GM23338 (cell line): ENCODE measurements around the gene PDE10A. TPM values are rescaled to one million over a fixed set of nuclear protein-coding genes. Genes with fewer than 3 reads are reported as not detected.

Source experiments
- ATAC-seq: fragments of 200-7000 bp; cut with Tn5 transposase; 3 replicates; pipeline ENCODE4 v1.9.1; 2020
- DNase-seq: peaks from one replicate; pipeline ENCODE4 v3.0.0-alpha.2; 2015; ENCODE audit warnings: low spot score
- H2AFZ ChIP-seq: fragments of 200-600 bp; sonication (generic); 2 replicates; pipeline ENCODE4 v1.8.0; 2016; ENCODE audit warnings: antibody characterized with exemption, mild to moderate bottlenecking, moderate library complexity
- H3F3A ChIP-seq: fragments of 200-600 bp; sonication (generic); replicated peaks from 2 replicates; pipeline ENCODE4 v1.8.0; 2017; ENCODE audit warnings: antibody characterized with exemption, mixed run types, low read depth
- H3K27ac ChIP-seq: fragments of 200-600 bp; sonication (generic); 2 replicates; pipeline ENCODE4 v1.6.1; 2016; ENCODE audit warnings: low read depth
- H3K27me3 ChIP-seq: fragments of 200-600 bp; sonication (generic); 2 replicates; pipeline ENCODE4 v1.8.0; 2016; ENCODE audit warnings: mild to moderate bottlenecking, mixed run types, moderate library complexity; ENCODE audit not compliant: insufficient read depth
- H3K36me3 ChIP-seq: fragments of 200-600 bp; sonication (generic); 2 replicates; pipeline ENCODE4 v1.8.0; 2016; ENCODE audit warnings: mild to moderate bottlenecking; ENCODE audit not compliant: insufficient read depth
- H3K4me1 ChIP-seq: fragments of 200-600 bp; sonication (generic); 2 replicates; pipeline ENCODE4 v1.8.0; 2016; ENCODE audit warnings: mild to moderate bottlenecking, moderate library complexity; ENCODE audit not compliant: insufficient read depth
- H3K4me2 ChIP-seq: fragments of 200-600 bp; sonication (generic); 2 replicates; pipeline ENCODE4 v1.7.1; 2017; ENCODE audit warnings: mixed run types
- H3K4me3 ChIP-seq: fragments of 200-600 bp; sonication (generic); 2 replicates; pipeline ENCODE4 v1.6.1; 2016; ENCODE audit warnings: mixed run types
- H3K79me2 ChIP-seq: fragments of 200-600 bp; sonication (generic); replicated peaks from 2 replicates; pipeline ENCODE4 v1.8.0; 2017; ENCODE audit warnings: mild to moderate bottlenecking; ENCODE audit not compliant: insufficient read depth
- H3K9me2 ChIP-seq: fragments of 200-600 bp; sonication (generic); 2 replicates; pipeline ENCODE4 v1.8.0; 2017; ENCODE audit not compliant: insufficient read depth
- H4K20me1 ChIP-seq: fragments of 200-600 bp; sonication (generic); replicated peaks from 2 replicates; pipeline ENCODE4 v1.8.0; 2017; ENCODE audit warnings: mild to moderate bottlenecking; ENCODE audit not compliant: insufficient read depth
- H3K27ac Mint-ChIP-seq: 2 replicates; pipeline ENCODE4 v1.8.0; 2020; ENCODE audit warnings: inconsistent platforms, mild to moderate bottlenecking, moderate library complexity, mixed read lengths
- H3K27me3 Mint-ChIP-seq: 3 replicates; pipeline ENCODE4 v1.8.0; 2022; ENCODE audit warnings: low read depth, mild to moderate bottlenecking, moderate library complexity, mixed read lengths, inconsistent platforms; ENCODE audit not compliant: insufficient read depth, poor library complexity
- H3K36me3 Mint-ChIP-seq: 3 replicates; pipeline ENCODE4 v1.8.0; 2021; ENCODE audit warnings: low read depth, mild to moderate bottlenecking, inconsistent platforms, moderate library complexity, mixed read lengths
- H3K4me1 Mint-ChIP-seq: 3 replicates; pipeline ENCODE4 v1.8.0; 2020; ENCODE audit warnings: mild to moderate bottlenecking, inconsistent platforms, mixed read lengths
- H3K4me3 Mint-ChIP-seq: 3 replicates; pipeline ENCODE4 v1.8.0; 2021; ENCODE audit warnings: moderate library complexity, mild to moderate bottlenecking, inconsistent platforms, mixed read lengths
- H3K9me3 Mint-ChIP-seq: 3 replicates; pipeline ENCODE4 v1.8.0; 2020; ENCODE audit warnings: moderate library complexity, mild to moderate bottlenecking, inconsistent platforms, mixed read lengths
- CREB1 ChIP-seq: fragments of 250-450 bp; sonication (Bioruptor Pico); IDR thresholded peaks from 2 replicates; pipeline ENCODE4 v1.5.0; 2020; ENCODE audit warnings: low read depth, mild to moderate bottlenecking, moderate library complexity
- CTCF ChIP-seq, 2 experiments: fragments of 200-600 bp in 1 of 2; sonication (generic) in 1 of 2; conservative IDR thresholded peaks; 2 replicates each; pipeline versions ENCODE4 v1.5.1 to v1.6.1; 2016 to 2017; ENCODE audit warnings: antibody characterized with exemption in 2 of 2, low read depth in 2 of 2, mild to moderate bottlenecking in 2 of 2, moderate library complexity in 1 of 2
- ETS1 ChIP-seq: IDR thresholded peaks from 2 replicates; pipeline ENCODE4 v1.6.1; 2016; ENCODE audit warnings: antibody characterized with exemption
- EZH2 ChIP-seq: fragments of 200-600 bp; sonication (generic); IDR thresholded peaks from one replicate; pipeline ENCODE4 v1.8.0; 2017; ENCODE audit warnings: antibody characterized with exemption, mild to moderate bottlenecking, low read depth; ENCODE audit not compliant: unreplicated experiment
- EZH2phosphoT487 ChIP-seq: fragments of 200-600 bp; sonication (generic); IDR thresholded peaks from one replicate; pipeline ENCODE4 v1.8.1; 2018; ENCODE audit warnings: antibody characterized with exemption; ENCODE audit not compliant: unreplicated experiment
- JUNB ChIP-seq: IDR thresholded peaks from one replicate; pipeline ENCODE4 v1.6.1; 2016; ENCODE audit warnings: antibody characterized with exemption; ENCODE audit not compliant: unreplicated experiment
- NANOG ChIP-seq: IDR thresholded peaks from 2 replicates; pipeline ENCODE4 v1.6.1; 2016; ENCODE audit warnings: antibody characterized with exemption, borderline replicate concordance
- POLR2AphosphoS5 ChIP-seq: IDR thresholded peaks from 2 replicates; pipeline ENCODE4 v1.6.1; 2016; ENCODE audit warnings: antibody characterized with exemption, low read depth
- REST ChIP-seq: IDR thresholded peaks from one replicate; pipeline ENCODE4 v1.6.1; 2018; ENCODE audit warnings: antibody characterized with exemption; ENCODE audit not compliant: unreplicated experiment
- STAT1 ChIP-seq: IDR thresholded peaks from one replicate; pipeline ENCODE4 v1.6.1; 2016; ENCODE audit warnings: antibody characterized with exemption; ENCODE audit not compliant: unreplicated experiment
- ZNF114 ChIP-seq: fragments of 250-450 bp; sonication (Bioruptor Pico); IDR thresholded peaks from 2 replicates; pipeline ENCODE4 v1.5.0; 2020; ENCODE audit warnings: mild to moderate bottlenecking, moderate library complexity
- ZNF331 ChIP-seq: fragments of 250-450 bp; sonication (Bioruptor Pico); IDR thresholded peaks from 2 replicates; pipeline ENCODE4 v1.5.0; 2020; ENCODE audit warnings: low read depth, mild to moderate bottlenecking, moderate library complexity
- ZNF462 ChIP-seq: fragments of 250-450 bp; sonication (Bioruptor Pico); IDR thresholded peaks from 2 replicates; pipeline ENCODE4 v1.5.0; 2020; ENCODE audit warnings: mild to moderate bottlenecking, moderate library complexity
- polyA plus RNA-seq: library from polyadenylated mRNA; unstranded; fragments of >200 nt; fragmentation: Nextera tagmentation; extraction: Ambion mirVana; gene quantifications from 2 replicates; pipeline ENCODE4 v1.2.1, GENCODE V29; 2016
- total RNA-seq: library from RNA; depleted of rRNA; stranded (reverse); fragments of >200 nt; shearing (Covaris generic); gene quantifications from 2 replicates; pipeline ENCODE4 v1.2.3, GENCODE V29; 2014

The PDE10A gene
- total and polyA plus RNA-seq, 2 experiments from 2014 or later = 0.50 to 3.9 TPM

GRCh38 chr6:165597821-165598220 lies 65.2 kb downstream of the PDE10A start:
- H3K36me3 Mint-ChIP-seq = 0 out of 3 replicates have a peak, but pooled peaks cover 5% of the 10 kb centered on the region
- Histone ChIP-seq H3K79me2 (no peaks in the 10 kb centered on the region), H3K27me3 (no peaks in the 10 kb centered on the region), H3K4me2 (no peak overlapping the region), H4K20me1 (no peaks in the 10 kb centered on the region), H3F3A (no peaks in the 10 kb centered on the region), H3K36me3 (no peaks in the 10 kb centered on the region), H3K27ac (no peak overlapping the region), H3K4me3 (no peak overlapping the region), H2AFZ (no peak overlapping the region), H3K4me1 (peaks cover 7% of the 10 kb centered on the region), H3K9me2 (peaks cover 10% of the 10 kb centered on the region; the same call in 1 of the 2 replicates)
- H3K27me3 Mint-ChIP-seq = peaks cover 3% of the 10 kb centered on the region
- TF ChIP-seq CREB1 (CRISPR knock-in tag) = no peak
- no peak for TF ChIP-seq JUNB
- TF ChIP-seq REST = no peak
- TF ChIP-seq ZNF462 = no peak
- no peak for TF ChIP-seq ETS1
- TF ChIP-seq CTCF (conservative IDR thresholded peaks at IDR 0.05; ENCODE audit: low read depth in 2 of 2) = no peak
- no peak for TF ChIP-seq ZNF331 (CRISPR knock-in tag)
- no peak for TF ChIP-seq EZH2phosphoT487
- no peak for TF ChIP-seq NANOG
- TF ChIP-seq STAT1 = no peak
- no peak for TF ChIP-seq POLR2AphosphoS5
- TF ChIP-seq EZH2 = no peak
- TF ChIP-seq ZNF114 = no peak
- H3K4me1 Mint-ChIP-seq = peaks cover 20% of the 10 kb centered on the region
- H3K9me3 Mint-ChIP-seq = peaks cover 8% of the 10 kb centered on the region; the same call in 2 of the 3 replicates
- no peak overlapping the region for H3K4me3 Mint-ChIP-seq
- H3K27ac Mint-ChIP-seq = no peak overlapping the region
- DNase-seq = no peak
- ATAC-seq = no peak
